Mesothelial cell of epicardium (in vitro differentiated cells): ENCODE measurements around the gene SMG6. TPM values are rescaled to one million over a fixed set of nuclear protein-coding genes. Genes with fewer than 3 reads are reported as not detected.

ENCODE experiments used
- DNase-seq, 2 experiments: peaks; one replicate each; pipeline ENCODE4 v3.0.0; 2021; ENCODE audit warnings: low spot score in 2 of 2; ENCODE audit not compliant: unreplicated experiment in 2 of 2
- H3K27ac Mint-ChIP-seq: 2 replicates; pipeline ENCODE4 v1.8.0; 2021; ENCODE audit warnings: mixed read lengths
- H3K27me3 Mint-ChIP-seq: 2 replicates; pipeline ENCODE4 v1.8.0; 2021; ENCODE audit warnings: low read depth, mixed read lengths
- H3K36me3 Mint-ChIP-seq: 2 replicates; pipeline ENCODE4 v1.8.0; 2021; ENCODE audit warnings: mixed read lengths
- H3K4me1 Mint-ChIP-seq: 2 replicates; pipeline ENCODE4 v1.8.0; 2021; ENCODE audit warnings: mixed read lengths
- H3K4me3 Mint-ChIP-seq: 2 replicates; pipeline ENCODE4 v1.8.0; 2021; ENCODE audit warnings: mild to moderate bottlenecking, moderate library complexity, mixed read lengths
- H3K9me3 Mint-ChIP-seq: 2 replicates; pipeline ENCODE4 v1.8.0; 2021; ENCODE audit warnings: mixed read lengths
- total RNA-seq: library from RNA; stranded (reverse); gene quantifications from 3 replicates; pipeline ENCODE4 v1.2.1, GENCODE V29; 2021
- TF ChIP-seq, protein P1 (sequence below): fragments of 200-600 bp; sonication (generic); IDR thresholded peaks from one replicate; pipeline ENCODE4 v1.5.0; 2021; ENCODE audit warnings: antibody characterized with exemption; ENCODE audit not compliant: unreplicated experiment

SMG6 gene
- total RNA-seq, 1 donor from 2014 or later = 58.3 TPM

DNA sequence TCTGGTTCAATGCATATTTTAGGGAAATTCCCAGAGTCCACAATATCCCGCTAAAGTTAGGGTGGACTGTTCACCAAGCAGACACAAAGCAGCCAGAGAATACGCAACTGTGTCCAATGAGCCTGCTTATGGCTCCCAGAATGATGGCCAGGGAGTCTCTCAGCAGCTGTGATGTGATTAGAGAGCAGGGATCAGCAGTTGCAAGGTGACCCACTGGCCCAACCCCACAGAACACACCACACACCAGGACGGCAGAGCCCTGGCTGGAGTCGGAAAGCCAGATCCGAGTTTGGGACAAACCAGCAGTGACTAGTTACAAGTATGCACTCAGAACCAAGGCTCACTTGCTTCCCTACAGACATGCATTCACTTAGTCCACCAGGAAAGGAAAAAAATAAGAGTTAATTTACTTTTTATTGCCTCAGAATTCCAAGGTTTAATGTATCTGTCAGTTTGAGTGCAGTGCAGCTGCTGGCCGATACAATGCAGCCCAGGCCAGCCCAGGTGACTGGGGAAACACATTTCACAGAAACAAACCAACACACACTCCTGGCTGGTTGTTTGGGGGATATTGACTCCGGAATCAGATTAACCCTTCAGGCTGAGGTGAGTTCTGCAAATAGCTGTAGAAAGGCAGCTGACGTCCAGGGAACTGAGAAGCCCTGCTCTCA, 127.0 kb downstream of the SMG6 start:
- Mint-ChIP-seq H3K4me1 (peaks cover 97% of the 10 kb centered on the region), H3K36me3 (no peaks in the 10 kb centered on the region), H3K27ac (peak overlapping the region; percentile 99), H3K4me3 (no peak overlapping the region), H3K27me3 (no peaks in the 10 kb centered on the region), H3K9me3 (no peaks in the 10 kb centered on the region)
- DNase-seq = no peak
- TF ChIP-seq, protein P1, sequence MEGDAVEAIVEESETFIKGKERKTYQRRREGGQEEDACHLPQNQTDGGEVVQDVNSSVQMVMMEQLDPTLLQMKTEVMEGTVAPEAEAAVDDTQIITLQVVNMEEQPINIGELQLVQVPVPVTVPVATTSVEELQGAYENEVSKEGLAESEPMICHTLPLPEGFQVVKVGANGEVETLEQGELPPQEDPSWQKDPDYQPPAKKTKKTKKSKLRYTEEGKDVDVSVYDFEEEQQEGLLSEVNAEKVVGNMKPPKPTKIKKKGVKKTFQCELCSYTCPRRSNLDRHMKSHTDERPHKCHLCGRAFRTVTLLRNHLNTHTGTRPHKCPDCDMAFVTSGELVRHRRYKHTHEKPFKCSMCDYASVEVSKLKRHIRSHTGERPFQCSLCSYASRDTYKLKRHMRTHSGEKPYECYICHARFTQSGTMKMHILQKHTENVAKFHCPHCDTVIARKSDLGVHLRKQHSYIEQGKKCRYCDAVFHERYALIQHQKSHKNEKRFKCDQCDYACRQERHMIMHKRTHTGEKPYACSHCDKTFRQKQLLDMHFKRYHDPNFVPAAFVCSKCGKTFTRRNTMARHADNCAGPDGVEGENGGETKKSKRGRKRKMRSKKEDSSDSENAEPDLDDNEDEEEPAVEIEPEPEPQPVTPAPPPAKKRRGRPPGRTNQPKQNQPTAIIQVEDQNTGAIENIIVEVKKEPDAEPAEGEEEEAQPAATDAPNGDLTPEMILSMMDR = no peak

- no peaks in the 10 kb centered on the region for H3K27me3 Mint-ChIP-seq
- H3K9me3 Mint-ChIP-seq = no peaks in the 10 kb centered on the region
- TF ChIP-seq, protein P1 = no peak
- no peak overlapping the region for H3K4me3 Mint-ChIP-seq
- peaks cover 93% of the 10 kb centered on the region for H3K4me1 Mint-ChIP-seq
- no peak for DNase-seq
- H3K27ac Mint-ChIP-seq = peak overlapping the region; percentile 99
- H3K36me3 Mint-ChIP-seq = peaks cover 2% of the 10 kb centered on the region
These were observed 128.3 kb downstream of the SMG6 start for GRCh38 chr17:2175294-2175628.

GRCh38 chr17:2174468-2175293, 128.9 kb downstream of the SMG6 start:
- Mint-ChIP-seq H3K27me3 (no peaks in the 10 kb centered on the region), H3K36me3 (peaks cover 4% of the 10 kb centered on the region), H3K4me1 (peaks cover 90% of the 10 kb centered on the region), H3K4me3 (peak overlapping the region; percentile 54), H3K9me3 (no peaks in the 10 kb centered on the region), H3K27ac (peak overlapping the region; percentile 99)
- DNase-seq = peak; percentile 33 to 58
- TF ChIP-seq, protein P1 = no peak

GRCh38 chr17:2174014-2174413, 129.6 kb downstream of the SMG6 start:
- H3K27me3 Mint-ChIP-seq = no peaks in the 10 kb centered on the region
- peak overlapping the region; percentile 54 for H3K4me3 Mint-ChIP-seq
- H3K9me3 Mint-ChIP-seq = no peaks in the 10 kb centered on the region
- TF ChIP-seq, protein P1 = no peak
- peak overlapping the region; percentile 99 for H3K27ac Mint-ChIP-seq
- H3K4me1 Mint-ChIP-seq = peaks cover 88% of the 10 kb centered on the region
- H3K36me3 Mint-ChIP-seq = peaks cover 10% of the 10 kb centered on the region
- DNase-seq = no peak

DNA sequence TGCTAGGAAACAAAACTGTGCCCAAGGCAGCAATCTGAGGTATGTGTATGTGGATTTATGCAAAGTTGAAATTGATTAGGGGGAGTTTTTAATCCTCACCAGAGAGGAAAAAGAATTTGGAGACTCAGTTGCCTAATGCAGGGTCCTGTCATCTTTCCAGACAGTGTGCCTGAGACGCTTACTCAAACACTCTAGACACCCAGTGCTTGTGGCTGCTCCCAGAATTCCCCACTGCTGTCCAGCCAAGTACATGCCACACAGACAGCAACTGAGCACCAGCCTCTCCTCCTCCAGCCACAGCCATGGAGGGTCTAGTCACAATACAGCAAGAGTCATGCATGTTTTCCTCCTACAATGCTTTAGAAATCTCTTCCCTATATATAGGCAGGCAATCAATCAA, 130.6 kb downstream of the SMG6 start:
- no peaks in the 10 kb centered on the region for H3K27me3 Mint-ChIP-seq
- TF ChIP-seq, protein P1 = no peak
- peak overlapping the region; percentile 28 for H3K4me3 Mint-ChIP-seq
- DNase-seq = no peak
- H3K9me3 Mint-ChIP-seq = no peaks in the 10 kb centered on the region
- H3K4me1 Mint-ChIP-seq = peaks cover 80% of the 10 kb centered on the region
- H3K27ac Mint-ChIP-seq = peak overlapping the region; percentile 99
- H3K36me3 Mint-ChIP-seq = peaks cover 10% of the 10 kb centered on the region
